ENCODE results near the gene KCNK1. TPM values are rescaled to one million over a fixed set of nuclear protein-coding genes. Genes with fewer than 3 reads are reported as not detected.

Gene KCNK1
- polyA plus RNA-seq, 1 experiment = 0.66 TPM

DNA sequence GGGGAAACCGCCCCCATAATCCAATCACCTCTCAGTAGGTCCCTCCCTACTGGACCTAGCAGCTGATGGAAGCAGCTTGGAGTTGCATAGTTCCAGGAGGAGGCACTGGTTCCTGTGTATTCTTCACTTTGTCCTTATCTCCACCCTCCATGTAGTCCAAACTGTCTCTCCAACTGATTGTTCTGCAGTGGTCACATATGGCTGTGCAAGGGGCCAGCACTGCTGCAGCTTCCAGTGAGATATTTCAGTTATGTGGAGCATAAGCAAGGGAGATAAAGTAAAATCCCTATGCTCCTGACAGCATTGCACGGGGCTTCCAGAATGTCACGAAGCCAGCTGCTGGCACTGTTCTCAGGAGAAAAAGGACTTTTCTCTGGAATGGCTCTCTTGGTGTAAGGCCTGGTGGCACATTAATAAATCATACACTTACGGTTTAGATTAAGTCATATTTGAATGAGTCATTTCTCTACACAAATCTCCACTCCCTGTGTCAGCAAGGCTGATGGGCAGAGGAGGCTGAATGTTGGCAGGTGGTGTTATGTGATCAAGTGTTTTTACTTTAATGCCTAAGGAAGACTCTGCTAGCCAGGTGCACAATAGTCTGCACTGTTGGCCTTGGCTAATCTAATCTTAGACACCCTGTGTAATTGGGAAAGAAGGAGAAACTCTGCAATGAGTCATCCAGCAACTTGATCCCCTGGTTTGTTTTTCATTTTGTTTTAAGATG lies 93.4 kb downstream of the KCNK1 start:
- no peak overlapping the region for H3K27ac ChIP-seq (ENCODE audit: low read depth, low read length)
- H3K9me3 ChIP-seq (ENCODE audit: control insufficient read depth, insufficient read depth, low read length) = peaks cover 2% of the 10 kb centered on the region; the same call in 1 of the 2 replicates
- TF ChIP-seq CTCF (IDR thresholded peaks at IDR 0.05; ENCODE audit: low read depth, low read length) = no peak
- ChIA-PET POLR2A (no interaction called here), CTCF (no interaction called here)
- H3K4me3 ChIP-seq (ENCODE audit: low read depth, low read length) = no peak overlapping the region
- H3K27me3 ChIP-seq (ENCODE audit: control insufficient read depth, insufficient read depth, low read length) = no peaks in the 10 kb centered on the region
- DNase-seq (ENCODE audit: low read depth, low spot score) = no peak

DNA sequence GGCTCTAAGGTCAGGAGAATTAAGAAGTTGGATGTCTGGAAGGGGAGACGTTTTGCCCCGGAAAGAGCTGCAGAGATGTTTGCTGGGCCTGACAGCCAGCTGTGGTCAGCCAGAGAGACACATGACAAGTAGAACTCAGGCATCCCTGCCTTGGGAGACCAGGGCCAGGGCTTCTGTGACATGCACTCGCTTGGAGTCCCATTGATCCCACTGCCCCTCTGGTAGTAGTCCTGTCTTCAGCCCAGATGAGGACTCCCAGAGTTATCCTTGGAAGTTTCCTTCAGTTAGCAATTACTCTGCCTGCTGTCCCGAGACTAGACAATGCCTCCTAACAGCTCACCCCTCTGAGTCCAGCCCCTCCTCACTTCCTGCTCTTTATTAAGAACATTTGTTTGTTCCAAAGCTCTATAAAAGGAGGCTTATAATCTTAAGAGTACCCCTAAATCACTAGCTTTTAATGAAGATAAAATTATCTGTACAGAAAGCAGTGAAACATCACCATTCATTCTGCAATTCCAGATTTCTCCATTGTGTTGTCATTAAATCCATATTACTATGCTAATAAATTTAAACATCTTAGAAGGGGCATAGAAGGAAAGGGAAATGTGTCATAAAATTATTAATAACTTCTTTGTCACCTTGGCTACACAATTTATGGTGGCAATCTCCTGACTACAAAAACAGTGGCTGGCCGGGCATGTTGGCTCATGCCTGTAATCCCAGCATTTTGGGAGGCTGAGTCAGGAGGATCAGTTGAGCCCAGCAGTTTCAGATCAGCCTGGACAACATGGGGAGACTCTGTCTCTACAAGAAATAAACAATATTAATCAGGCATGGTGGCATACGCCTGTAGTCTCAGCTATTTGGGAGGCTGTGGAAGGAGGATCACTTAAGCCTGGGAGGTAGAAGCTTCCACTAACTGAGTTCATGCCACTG lies 94.2 kb downstream of the KCNK1 start:
- ChIA-PET CTCF (no interaction called here), POLR2A (no interaction called here)
- Histone ChIP-seq H3K27me3 (ENCODE audit: control insufficient read depth, insufficient read depth, low read length) (no peaks in the 10 kb centered on the region), H3K4me3 (ENCODE audit: low read depth, low read length) (no peak overlapping the region), H3K27ac (ENCODE audit: low read depth, low read length) (no peak overlapping the region), H3K9me3 (ENCODE audit: control insufficient read depth, insufficient read depth, low read length) (peaks cover 2% of the 10 kb centered on the region; the same call in 1 of the 2 replicates)
- TF ChIP-seq CTCF (IDR thresholded peaks at IDR 0.05; ENCODE audit: low read depth, low read length) = no peak
- DNase-seq (ENCODE audit: low read depth, low spot score) = no peak

DNA sequence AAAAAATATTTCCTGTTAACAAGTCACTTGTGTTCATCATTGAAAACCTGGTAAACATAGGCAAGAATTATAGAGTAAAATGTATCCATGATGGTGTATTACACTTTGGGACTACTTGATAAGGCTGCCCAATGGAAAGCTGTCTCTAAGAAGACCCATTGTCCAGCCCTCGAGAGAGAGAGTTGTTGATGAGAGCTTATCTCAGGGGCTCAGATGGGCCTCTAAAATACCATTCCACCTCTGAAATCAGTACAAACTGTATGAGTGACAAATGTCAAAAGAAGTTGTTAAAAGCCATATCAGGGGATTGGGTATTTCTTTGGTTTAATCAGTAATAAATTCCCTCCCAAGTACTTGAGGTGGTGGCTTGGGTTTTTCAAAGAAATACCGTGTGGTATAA lies 96.1 kb downstream of the KCNK1 start:
- DNase-seq (ENCODE audit: low read depth, low spot score) = no peak
- Histone ChIP-seq H3K9me3 (ENCODE audit: control insufficient read depth, insufficient read depth, low read length) (peaks cover 4% of the 10 kb centered on the region; the same call in 1 of the 2 replicates), H3K27me3 (ENCODE audit: control insufficient read depth, insufficient read depth, low read length) (no peaks in the 10 kb centered on the region), H3K27ac (ENCODE audit: low read depth, low read length) (no peak overlapping the region), H3K4me3 (ENCODE audit: low read depth, low read length) (no peak overlapping the region)
- no peak for TF ChIP-seq CTCF (IDR thresholded peaks at IDR 0.05; ENCODE audit: low read depth, low read length)
- ChIA-PET POLR2A (no interaction called here), CTCF (no interaction called here)

- no peak for DNase-seq (ENCODE audit: low read depth, low spot score)
- ChIA-PET POLR2A (no interaction called here), CTCF (no interaction called here)
- no peak overlapping the region for H3K4me3 ChIP-seq (ENCODE audit: low read depth, low read length)
- H3K9me3 ChIP-seq (ENCODE audit: control insufficient read depth, insufficient read depth, low read length) = peaks cover 4% of the 10 kb centered on the region; the same call in 1 of the 2 replicates
- no peak for TF ChIP-seq CTCF (IDR thresholded peaks at IDR 0.05; ENCODE audit: low read depth, low read length)
- no peaks in the 10 kb centered on the region for H3K27me3 ChIP-seq (ENCODE audit: control insufficient read depth, insufficient read depth, low read length)
- H3K27ac ChIP-seq (ENCODE audit: low read depth, low read length) = no peak overlapping the region
Measured at GRCh38 chr1:233710507-233710906, 96.6 kb downstream of the KCNK1 start.

All from AG04450 (cell line).